Left lung (tissue), 10 donors: ENCODE data around the gene PSMB3. TPM values are rescaled to one million over a fixed set of nuclear protein-coding genes. Genes with fewer than 3 reads are reported as not detected.

Experiments used
- ATAC-seq: fragments of 200-7000 bp; cut with Tn5 transposase; one replicate; pipeline ENCODE4 v1.9.1; 2020; ENCODE audit warnings: moderate library complexity
- DNase-seq, 4 donors: peaks; one replicate each; pipeline ENCODE4 v3.0.0-alpha.2; 2013 to 2020
- H3K27ac ChIP-seq, 2 donors: fragments of 200-600 bp; sonication (generic) in 1 of 2; one replicate each; pipeline versions ENCODE4 v1.5.0 to v1.8.0; 2020 to 2021
- H3K27me3 ChIP-seq, 2 donors: fragments of 200-600 bp; sonication (generic) in 1 of 2; one replicate each; pipeline versions ENCODE4 v1.5.0 to v1.8.0; 2020 to 2021
- H3K36me3 ChIP-seq, 2 donors: fragments of 200-600 bp; sonication (generic) in 1 of 2; one replicate each; pipeline versions ENCODE4 v1.5.0 to v1.8.0; 2020 to 2021
- H3K4me1 ChIP-seq, 2 donors: fragments of 200-600 bp; one replicate each; pipeline ENCODE4 v1.8.0; 2021
- H3K4me3 ChIP-seq, 2 donors: fragments of 200-600 bp; sonication (generic) in 1 of 2; one replicate each; pipeline versions ENCODE4 v1.5.0 to v1.8.0; 2020 to 2021; ENCODE audit warnings: mild to moderate bottlenecking in 1 of 2
- H3K9me3 ChIP-seq, 2 donors: fragments of 200-600 bp; sonication (generic) in 1 of 2; one replicate each; pipeline versions ENCODE4 v1.5.0 to v1.8.0; 2020 to 2021
- CTCF ChIP-seq, 2 donors: fragments of 200-600 bp; sonication (generic) in 1 of 2; IDR thresholded peaks; one replicate each; pipeline versions ENCODE4 v1.5.0 to v1.8.0; 2021; ENCODE audit warnings: antibody characterized with exemption in 2 of 2
- intact Hi-C, 2 donors: fragments of 100-400 bp; cut with DNase I; formaldehyde crosslinking; loops; one replicate each; pipeline versions ENCODE4 v1.11.2 to v1.14.2; 2022
- polyA plus RNA-seq, 6 donors: library from polyadenylated mRNA; unstranded; fragments of 120-200 nt; gene quantifications; one replicate each; pipeline ENCODE4 v1.2.1, GENCODE V29; 2013; ENCODE audit not compliant: insufficient read length in 6 of 6
- total RNA-seq, 2 donors: library from RNA; stranded (reverse); fragmentation: NEBNext Ultra II Directional; extraction: Animal tissue kit (Norgen Biotek cat#: 25700); gene quantifications; one replicate each; pipeline ENCODE4 v1.2.1, GENCODE V29; 2021
- donor health status: DM: no; HTN: yes; CAD: no.
- donor health status: DM: no; HTN: no; CAD: no.

PSMB3 gene
- total and polyA plus RNA-seq, 8 donors = 84.9 to 191 (median 90.7) TPM

- Histone ChIP-seq H3K36me3 (no peaks in the 10 kb centered on the region), H3K4me3 (peak within 1 kb of the TSS; percentile 89 to 97), H3K27ac (peak within 1 kb of the TSS; percentile 88 to 90), H3K27me3 (peaks cover 0 to 69% of the 10 kb centered on the region in 2 donors), H3K9me3 (no peaks in the 10 kb centered on the region), H3K4me1 (peaks cover 11 to 78% of the 10 kb centered on the region in 2 donors)
- ATAC-seq (peak; percentile 23), DNase-seq (peak; percentile 88 to 95 (median 90))
- no peak for TF ChIP-seq CTCF (IDR thresholded peaks at IDR 0.05)
- intact Hi-C loops = no loop called here
Observed at GRCh38 chr17:38748149-38748891, 4.2 kb upstream of the PSMB3 start, which contains the start of gene PCGF2. Gene PCGF2, minus strand, starts transcription at chr17:38748336. Its CDS starts 7,934 bp downstream, at chr17:38740402.

GRCh38 chr17:38748892-38749222 is 3.7 kb upstream of the PSMB3 start:
- Histone ChIP-seq H3K4me1 (peaks cover 16 to 78% of the 10 kb centered on the region in 2 donors), H3K9me3 (no peaks in the 10 kb centered on the region), H3K4me3 (peak overlapping the region; percentile 89 to 97), H3K27me3 (peaks cover 0 to 69% of the 10 kb centered on the region in 2 donors), H3K27ac (peak overlapping the region; percentile 88 to 90), H3K36me3 (peaks cover 0 to 4% of the 10 kb centered on the region in 2 donors)
- DNase-seq (peak in 1 of 4 donors; percentile 82), ATAC-seq (no peak)
- intact Hi-C loops = no loop called here
- TF ChIP-seq CTCF (IDR thresholded peaks at IDR 0.05) = no peak

- ATAC-seq = peak; percentile 53
- Histone ChIP-seq H3K9me3 (no peaks in the 10 kb centered on the region), H3K36me3 (peaks cover 0 to 7% of the 10 kb centered on the region in 2 donors), H3K27me3 (peaks cover 0 to 69% of the 10 kb centered on the region in 2 donors), H3K4me3 (peak overlapping the region; percentile 89 to 97), H3K4me1 (peaks cover 19 to 78% of the 10 kb centered on the region in 2 donors), H3K27ac (peak overlapping the region; percentile 88 to 90)
- intact Hi-C loops = no loop called here
- TF ChIP-seq CTCF (IDR thresholded peaks at IDR 0.05) = no peak
- DNase-seq = peak in 2 of 4 donors; percentile 90 to 93
Observed at GRCh38 chr17:38749223-38750043, 3.1 kb upstream of the PSMB3 start.

- ATAC-seq = no peak
- intact Hi-C loops = no loop called here
- TF ChIP-seq CTCF (IDR thresholded peaks at IDR 0.05) = no peak
- peak overlapping the region; percentile 89 to 97 for H3K4me3 ChIP-seq
- H3K36me3 ChIP-seq = peaks cover 0 to 12% of the 10 kb centered on the region in 2 donors
- H3K4me1 ChIP-seq = peaks cover 19 to 78% of the 10 kb centered on the region in 2 donors
- peak overlapping the region; percentile 88 to 90 for H3K27ac ChIP-seq
- peaks cover 0 to 65% of the 10 kb centered on the region in 2 donors for H3K27me3 ChIP-seq
- H3K9me3 ChIP-seq = no peaks in the 10 kb centered on the region
- no peak for DNase-seq
Observed at GRCh38 chr17:38750044-38750311, 2.6 kb upstream of the PSMB3 start.
